Muscle layer of colon (tissue), 2 donors: ENCODE measurements around the gene MGMT.

ENCODE experiments used
- H3K27ac ChIP-seq: one replicate; pipeline ENCODE4 v1.7.0; 2013; ENCODE audit warnings: low read depth, mild to moderate bottlenecking, low read length, moderate library complexity
- H3K27me3 ChIP-seq, 2 donors: one replicate each; pipeline ENCODE4 v1.7.0; 2013; ENCODE audit warnings: low read length in 2 of 2, mild to moderate bottlenecking in 2 of 2; ENCODE audit not compliant: insufficient read depth in 2 of 2, control insufficient read depth in 1 of 2
- H3K36me3 ChIP-seq: one replicate; pipeline ENCODE4 v1.7.0; 2013; ENCODE audit warnings: mild to moderate bottlenecking, low read length; ENCODE audit not compliant: insufficient read depth
- H3K4me1 ChIP-seq: one replicate; pipeline ENCODE4 v1.7.0; 2013; ENCODE audit warnings: mild to moderate bottlenecking, low read length; ENCODE audit not compliant: insufficient read depth
- H3K4me3 ChIP-seq, 2 donors: one replicate each; pipeline ENCODE4 v1.7.0; 2013; ENCODE audit warnings: low read length in 2 of 2, low read depth in 1 of 2, mild to moderate bottlenecking in 1 of 2, moderate library complexity in 1 of 2
- H3K9ac ChIP-seq: one replicate; pipeline ENCODE4 v1.7.0; 2013; ENCODE audit warnings: low read length
- H3K9me3 ChIP-seq: one replicate; pipeline ENCODE4 v1.7.0; 2013; ENCODE audit warnings: mild to moderate bottlenecking, low read length
- donor health status: abdominal sarcoma.
- donor health status: Adenocarcinoma of cecum.

MGMT gene

DNA sequence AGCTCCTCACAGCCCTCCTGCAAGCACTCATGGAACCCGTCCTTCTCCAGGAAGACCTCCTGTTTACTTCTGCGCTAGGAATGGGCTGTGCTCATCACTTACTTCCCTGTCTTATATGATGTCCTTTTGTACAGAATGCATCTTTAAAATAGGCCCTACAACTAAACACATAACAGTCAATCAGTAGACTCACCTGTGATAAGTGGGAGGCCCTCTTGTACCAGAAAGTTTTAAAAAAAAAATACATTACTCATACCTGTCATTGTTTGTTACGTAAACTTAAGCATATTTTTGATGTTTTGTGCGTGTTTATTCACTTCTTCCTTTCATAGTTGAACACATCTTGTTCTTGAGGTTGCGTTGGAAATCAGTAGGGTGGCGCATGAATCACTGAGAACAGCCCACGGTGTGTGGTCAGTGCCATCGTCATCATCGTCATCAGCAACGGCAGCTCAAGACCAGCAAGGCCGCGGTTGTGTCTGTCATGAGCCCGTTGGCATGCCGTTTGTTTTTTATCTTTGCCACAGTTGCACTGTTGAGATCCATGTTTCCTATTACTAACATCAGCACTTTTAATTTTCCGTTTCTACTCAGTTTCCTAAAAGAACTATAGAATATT lies 232.8 kb downstream of the MGMT start:
- Histone ChIP-seq H3K9me3 (no peaks in the 10 kb centered on the region), H3K27me3 (no peaks in the 10 kb centered on the region), H3K27ac (no peak overlapping the region), H3K36me3 (no peaks in the 10 kb centered on the region), H3K4me1 (peaks cover under 1% of the 10 kb centered on the region), H3K9ac (no peak overlapping the region), H3K4me3 (no peak overlapping the region)

- H3K27me3 ChIP-seq: no peaks in the 10 kb centered on the region
These were observed 235.6 kb downstream of the MGMT start for GRCh38 chr10:129702605-129703004.

DNA sequence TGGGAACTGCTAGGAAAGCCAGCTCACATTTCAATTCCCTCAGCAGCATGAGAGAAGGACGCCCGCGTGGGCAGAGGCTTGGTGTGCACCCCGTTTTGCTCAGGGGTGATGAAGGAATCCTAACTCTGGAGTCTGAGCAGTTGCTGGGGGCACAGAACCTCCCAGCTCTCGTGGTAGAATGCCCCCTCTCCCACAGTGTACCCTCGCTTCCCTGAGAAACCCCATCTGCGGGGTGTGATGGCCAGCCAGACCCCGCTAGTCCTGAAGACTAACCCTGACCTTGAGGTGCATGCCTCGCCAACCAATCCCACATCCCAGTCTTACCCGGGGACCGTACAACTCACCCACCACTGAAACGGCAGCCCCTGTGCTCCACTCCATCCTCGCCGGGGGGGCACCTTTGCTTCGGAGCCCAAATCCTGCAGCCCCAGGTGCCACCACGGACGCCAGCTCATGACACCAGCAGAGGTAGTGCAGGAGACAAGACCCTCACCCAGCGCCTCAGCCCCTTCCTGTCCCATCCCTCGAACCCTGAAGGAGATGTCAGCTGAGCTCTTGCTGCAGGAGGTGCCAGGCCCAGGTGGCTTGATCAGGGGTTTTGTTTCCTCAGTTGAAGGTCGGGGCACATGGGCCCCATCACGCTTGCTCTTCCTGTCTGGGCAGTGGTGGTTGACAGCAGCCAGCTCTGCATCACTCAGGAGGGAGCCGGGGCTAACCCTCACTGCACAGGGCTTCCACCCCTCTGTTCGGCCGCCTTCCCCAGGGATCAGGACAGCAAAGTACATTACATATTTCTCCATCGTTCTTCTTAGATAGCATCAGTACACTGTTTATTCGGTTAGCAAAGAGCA lies 236.5 kb downstream of the MGMT start:
- Histone ChIP-seq H3K9ac (no peak overlapping the region), H3K27ac (no peak overlapping the region), H3K27me3 (no peaks in the 10 kb centered on the region), H3K9me3 (no peaks in the 10 kb centered on the region), H3K4me3 (no peak overlapping the region), H3K4me1 (no peaks in the 10 kb centered on the region), H3K36me3 (no peaks in the 10 kb centered on the region)

More at GRCh38 chr10:129702605-129703004, 235.6 kb downstream of the MGMT start:
- H3K4me3 ChIP-seq: no peak overlapping the region
- no peaks in the 10 kb centered on the region for H3K36me3 ChIP-seq
- no peak overlapping the region for H3K27ac ChIP-seq
- H3K9me3 ChIP-seq: no peaks in the 10 kb centered on the region
- no peak overlapping the region for H3K9ac ChIP-seq
- H3K4me1 ChIP-seq: no peaks in the 10 kb centered on the region

DNA sequence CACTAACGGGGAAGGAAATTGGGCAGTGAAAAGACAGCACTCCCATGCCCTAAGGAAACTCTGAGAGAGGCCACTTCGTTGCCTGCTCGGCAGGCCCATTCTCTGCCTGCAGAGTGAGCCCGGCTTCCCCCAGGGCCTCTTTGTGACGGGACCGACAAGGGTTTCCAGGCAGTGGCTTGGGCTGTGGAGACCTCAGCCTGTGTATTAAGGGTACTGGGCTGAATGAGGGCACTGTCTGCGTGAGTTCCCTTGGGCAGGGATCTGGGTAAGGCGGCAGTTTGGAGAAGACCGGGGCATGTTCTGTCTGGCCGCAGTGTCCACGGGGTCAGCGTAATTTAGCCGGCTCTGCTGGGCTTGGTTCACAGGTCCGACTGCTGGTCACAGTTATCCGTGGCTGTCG lies 237.2 kb downstream of the MGMT start:
- Histone ChIP-seq H3K27ac (no peak overlapping the region), H3K9ac (no peak overlapping the region), H3K4me3 (no peak overlapping the region), H3K4me1 (no peaks in the 10 kb centered on the region), H3K9me3 (no peaks in the 10 kb centered on the region), H3K27me3 (no peaks in the 10 kb centered on the region), H3K36me3 (no peaks in the 10 kb centered on the region)

GRCh38 chr10:129704786-129705525 lies 237.9 kb downstream of the MGMT start:
- H3K9me3 ChIP-seq: no peaks in the 10 kb centered on the region
- H3K4me3 ChIP-seq: no peak overlapping the region
- H3K4me1 ChIP-seq: no peaks in the 10 kb centered on the region
- H3K27ac ChIP-seq: no peak overlapping the region
- H3K9ac ChIP-seq: no peak overlapping the region
- H3K27me3 ChIP-seq: no peaks in the 10 kb centered on the region
- no peaks in the 10 kb centered on the region for H3K36me3 ChIP-seq

DNA sequence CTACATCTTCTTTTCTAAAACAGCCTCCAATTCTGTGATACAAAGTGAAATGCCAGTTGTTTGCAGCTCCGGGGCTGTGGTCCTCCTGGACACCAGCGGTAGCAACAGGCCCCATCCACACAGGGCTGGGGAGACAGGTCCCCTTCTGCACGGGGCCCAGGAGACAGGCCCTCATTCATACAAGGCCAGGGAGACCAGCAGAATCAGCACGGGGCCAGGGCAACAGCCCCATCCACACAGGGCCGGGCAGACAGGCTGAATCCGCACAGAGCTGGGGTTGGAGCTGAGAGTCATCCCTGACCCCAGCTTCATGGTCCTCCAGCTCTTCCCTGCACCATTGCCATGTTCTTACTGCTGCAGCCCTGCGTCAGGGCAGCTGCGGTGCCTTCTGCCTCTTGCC lies 238.6 kb downstream of the MGMT start:
- Histone ChIP-seq H3K27me3 (no peaks in the 10 kb centered on the region), H3K9me3 (no peaks in the 10 kb centered on the region), H3K4me3 (no peak overlapping the region), H3K27ac (no peak overlapping the region), H3K9ac (no peak overlapping the region), H3K36me3 (no peaks in the 10 kb centered on the region), H3K4me1 (no peaks in the 10 kb centered on the region)

DNA sequence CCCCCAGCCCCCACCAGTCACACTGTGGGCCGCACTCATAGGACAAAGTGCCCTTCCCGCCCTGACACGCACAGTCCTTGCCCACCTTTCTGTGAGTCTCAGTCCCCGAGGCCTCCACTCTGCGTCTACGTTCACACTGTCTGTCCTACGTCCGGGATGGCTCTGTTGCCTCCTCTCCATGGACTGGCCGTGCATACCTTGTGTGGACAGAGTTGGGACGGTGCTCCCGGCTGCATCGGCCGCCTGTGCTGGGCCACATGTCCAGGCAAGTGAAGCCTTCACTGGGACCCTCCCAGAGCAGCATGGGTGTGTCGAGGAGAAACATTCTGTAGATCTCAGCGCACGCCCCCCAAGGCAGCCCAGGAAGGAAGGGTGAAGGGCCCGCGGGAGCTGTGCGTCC lies 239.0 kb downstream of the MGMT start:
- no peak overlapping the region for H3K27ac ChIP-seq
- no peaks in the 10 kb centered on the region for H3K9me3 ChIP-seq
- no peak overlapping the region for H3K4me3 ChIP-seq
- H3K36me3 ChIP-seq: no peaks in the 10 kb centered on the region
- H3K9ac ChIP-seq: no peak overlapping the region
- no peaks in the 10 kb centered on the region for H3K27me3 ChIP-seq
- H3K4me1 ChIP-seq: no peaks in the 10 kb centered on the region

GRCh38 chr10:129706523-129706922 lies 239.5 kb downstream of the MGMT start:
- Histone ChIP-seq H3K4me3 (no peak overlapping the region), H3K4me1 (no peaks in the 10 kb centered on the region), H3K9ac (no peak overlapping the region), H3K36me3 (no peaks in the 10 kb centered on the region), H3K27me3 (no peaks in the 10 kb centered on the region), H3K27ac (no peak overlapping the region), H3K9me3 (no peaks in the 10 kb centered on the region)

GRCh38 chr10:129707406-129708388 lies 240.7 kb downstream of the MGMT start:
- H3K27ac ChIP-seq: no peak overlapping the region
- no peak overlapping the region for H3K9ac ChIP-seq
- H3K27me3 ChIP-seq: no peaks in the 10 kb centered on the region
- H3K36me3 ChIP-seq: no peaks in the 10 kb centered on the region
- H3K4me1 ChIP-seq: no peaks in the 10 kb centered on the region
- H3K9me3 ChIP-seq: no peaks in the 10 kb centered on the region
- H3K4me3 ChIP-seq: no peak overlapping the region

- H3K9me3 ChIP-seq: no peaks in the 10 kb centered on the region
- no peaks in the 10 kb centered on the region for H3K4me1 ChIP-seq
- no peak overlapping the region for H3K4me3 ChIP-seq
- H3K36me3 ChIP-seq: no peaks in the 10 kb centered on the region
- H3K27me3 ChIP-seq: no peaks in the 10 kb centered on the region
- H3K27ac ChIP-seq: no peak overlapping the region
- H3K9ac ChIP-seq: no peak overlapping the region
These were observed 242.1 kb downstream of the MGMT start for GRCh38 chr10:129709101-129709500.
